ENCODE results near the gene ARHGAP28. TPM values are rescaled to one million over a fixed set of nuclear protein-coding genes. Genes with fewer than 3 reads are reported as not detected.

Gene ARHGAP28
- total RNA-seq, 1 donor from 2014 or later: 1.5 TPM

DNA sequence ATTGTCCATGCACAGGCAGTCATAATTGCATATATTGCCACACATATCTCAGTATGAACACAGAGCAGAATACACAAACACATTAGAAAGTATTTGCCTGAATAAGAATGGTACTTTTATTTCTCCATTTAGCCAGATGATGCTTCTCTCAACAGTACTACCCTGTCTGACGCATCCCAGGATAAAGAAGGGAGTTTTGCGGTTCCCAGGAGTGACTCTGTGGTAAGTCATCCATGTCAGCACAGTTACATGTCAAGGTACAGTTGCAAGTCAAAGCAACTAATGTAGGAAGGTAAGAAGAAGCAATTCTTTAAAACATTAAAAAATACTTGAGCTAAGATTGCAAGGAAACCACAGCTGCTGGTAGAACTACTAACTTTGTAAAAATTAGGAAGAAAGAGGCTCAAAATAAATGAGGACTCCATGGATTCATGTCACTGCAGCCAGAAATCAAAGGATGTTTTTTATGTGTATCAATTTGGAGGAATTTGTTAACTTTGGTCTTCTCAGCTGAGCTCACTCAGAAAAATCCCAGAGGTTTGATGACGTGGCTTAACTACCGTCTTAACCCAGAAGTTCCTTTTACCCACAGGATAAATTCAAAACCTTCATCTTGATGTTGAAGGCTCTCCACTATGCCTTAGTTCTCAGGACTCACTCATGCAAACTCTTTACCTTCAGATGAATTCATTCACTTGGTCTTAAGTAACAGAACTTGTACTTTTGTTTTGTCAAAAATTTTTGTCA is 130.3 kb downstream of the ARHGAP28 start:
- no peak for DNase-seq
- H3K36me3 ChIP-seq: no peaks in the 10 kb centered on the region
- H3K9me3 ChIP-seq (replicated peaks): no peaks in the 10 kb centered on the region
- H3K4me3 ChIP-seq: no peak overlapping the region
- H3K27ac ChIP-seq (replicated peaks): no peak overlapping the region
- intact Hi-C loops (cut with micrococcal nuclease): no loop called here
- no peaks in the 10 kb centered on the region for H3K4me1 ChIP-seq
- TF ChIP-seq, protein P1, sequence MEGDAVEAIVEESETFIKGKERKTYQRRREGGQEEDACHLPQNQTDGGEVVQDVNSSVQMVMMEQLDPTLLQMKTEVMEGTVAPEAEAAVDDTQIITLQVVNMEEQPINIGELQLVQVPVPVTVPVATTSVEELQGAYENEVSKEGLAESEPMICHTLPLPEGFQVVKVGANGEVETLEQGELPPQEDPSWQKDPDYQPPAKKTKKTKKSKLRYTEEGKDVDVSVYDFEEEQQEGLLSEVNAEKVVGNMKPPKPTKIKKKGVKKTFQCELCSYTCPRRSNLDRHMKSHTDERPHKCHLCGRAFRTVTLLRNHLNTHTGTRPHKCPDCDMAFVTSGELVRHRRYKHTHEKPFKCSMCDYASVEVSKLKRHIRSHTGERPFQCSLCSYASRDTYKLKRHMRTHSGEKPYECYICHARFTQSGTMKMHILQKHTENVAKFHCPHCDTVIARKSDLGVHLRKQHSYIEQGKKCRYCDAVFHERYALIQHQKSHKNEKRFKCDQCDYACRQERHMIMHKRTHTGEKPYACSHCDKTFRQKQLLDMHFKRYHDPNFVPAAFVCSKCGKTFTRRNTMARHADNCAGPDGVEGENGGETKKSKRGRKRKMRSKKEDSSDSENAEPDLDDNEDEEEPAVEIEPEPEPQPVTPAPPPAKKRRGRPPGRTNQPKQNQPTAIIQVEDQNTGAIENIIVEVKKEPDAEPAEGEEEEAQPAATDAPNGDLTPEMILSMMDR (IDR thresholded peaks at IDR 0.05; ENCODE audit: borderline replicate concordance): no peak
- no peaks in the 10 kb centered on the region for H3K27me3 ChIP-seq (ENCODE audit: low read depth)

DNA sequence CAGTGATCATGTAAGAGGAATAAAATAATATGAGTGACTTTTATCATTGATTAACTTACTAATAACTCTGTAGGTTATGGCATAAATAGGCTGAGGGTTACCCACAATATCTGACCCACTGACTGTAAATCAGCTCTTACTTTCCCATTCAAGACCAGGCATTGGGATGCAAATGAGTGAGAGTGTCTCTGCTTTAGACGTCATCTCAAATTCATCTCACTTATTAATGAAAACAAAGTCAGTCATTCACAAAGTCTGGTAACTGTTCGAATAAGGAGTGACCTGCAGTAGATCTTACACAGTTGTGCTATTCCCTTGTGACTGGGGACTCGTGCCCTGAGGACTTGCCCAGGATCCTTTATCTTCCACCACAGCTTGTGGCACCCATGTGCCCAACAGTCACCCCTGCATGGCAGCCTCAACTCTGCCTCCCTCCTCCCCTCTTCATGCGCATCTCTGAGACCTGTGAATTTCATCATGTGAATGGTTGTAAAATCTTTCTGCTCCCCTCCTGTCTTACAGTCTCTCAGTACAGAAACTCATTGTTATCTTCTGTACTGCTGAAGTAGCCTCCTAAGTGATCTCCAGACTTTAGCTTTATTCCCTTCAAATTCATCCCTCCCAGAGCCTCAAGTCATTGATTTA is 131.4 kb downstream of the ARHGAP28 start:
- TF ChIP-seq, protein P1 (IDR thresholded peaks at IDR 0.05; ENCODE audit: borderline replicate concordance): no peak
- DNase-seq: no peak
- intact Hi-C loops (cut with micrococcal nuclease): no loop called here
- Histone ChIP-seq H3K27me3 (ENCODE audit: low read depth) (no peaks in the 10 kb centered on the region), H3K4me1 (no peaks in the 10 kb centered on the region), H3K36me3 (no peaks in the 10 kb centered on the region), H3K27ac (replicated peaks) (no peak overlapping the region), H3K4me3 (no peak overlapping the region), H3K9me3 (replicated peaks) (no peaks in the 10 kb centered on the region)

DNA sequence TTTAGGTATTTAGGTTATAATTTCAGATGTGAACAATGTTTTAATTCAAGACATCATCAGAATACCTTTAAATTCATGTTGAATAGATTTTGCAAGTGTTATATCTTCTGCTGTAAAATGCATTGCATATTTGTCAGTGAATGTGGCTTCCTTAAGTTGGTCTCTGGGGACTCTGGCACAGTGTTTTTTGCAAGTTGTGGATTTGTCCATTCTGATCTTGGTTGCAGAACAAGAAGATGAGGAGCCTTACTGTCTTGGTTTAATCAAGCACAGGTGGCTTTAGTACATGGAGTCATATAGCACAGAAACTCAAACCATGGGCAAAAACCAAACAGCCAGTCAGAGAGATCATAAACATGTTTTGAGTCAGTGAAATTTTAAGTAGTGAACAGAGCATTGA is 135.7 kb downstream of the ARHGAP28 start:
- Histone ChIP-seq H3K4me1 (no peaks in the 10 kb centered on the region), H3K27ac (replicated peaks) (no peak overlapping the region), H3K4me3 (no peak overlapping the region), H3K9me3 (replicated peaks) (no peaks in the 10 kb centered on the region), H3K36me3 (no peaks in the 10 kb centered on the region), H3K27me3 (ENCODE audit: low read depth) (no peaks in the 10 kb centered on the region)
- no peak for DNase-seq
- intact Hi-C loops (cut with micrococcal nuclease): no loop called here
- TF ChIP-seq, protein P1 (IDR thresholded peaks at IDR 0.05; ENCODE audit: borderline replicate concordance): no peak

DNA sequence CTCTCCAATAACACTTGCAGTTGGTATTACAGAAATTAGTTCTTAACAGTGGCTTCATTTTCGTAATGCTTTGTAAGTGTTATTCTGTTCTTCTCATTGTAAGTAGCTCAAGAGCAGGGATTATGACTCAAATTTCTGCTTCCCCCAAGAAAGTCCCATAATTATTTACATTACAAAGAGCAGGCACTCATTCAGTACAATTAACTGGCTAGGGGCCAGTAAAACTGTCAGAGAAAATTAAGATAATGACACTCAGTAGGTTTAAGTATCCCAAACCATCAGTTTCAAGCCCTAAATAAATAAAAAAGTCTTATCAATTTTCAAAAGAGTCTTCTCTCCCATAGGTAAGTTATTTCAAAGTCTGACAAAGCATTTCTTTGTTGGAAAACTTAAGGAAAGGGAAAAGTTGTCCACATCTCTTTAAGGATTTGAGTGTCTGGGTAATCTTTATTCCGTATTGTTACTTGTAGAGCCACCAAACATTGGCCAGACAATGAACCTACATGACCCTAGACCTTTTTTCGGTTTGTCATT is 137.1 kb downstream of the ARHGAP28 start:
- intact Hi-C loops (cut with micrococcal nuclease): no loop called here
- no peak overlapping the region for H3K4me3 ChIP-seq
- H3K36me3 ChIP-seq: no peaks in the 10 kb centered on the region
- H3K4me1 ChIP-seq: no peaks in the 10 kb centered on the region
- H3K27me3 ChIP-seq (ENCODE audit: low read depth): no peaks in the 10 kb centered on the region
- DNase-seq: no peak
- H3K27ac ChIP-seq (replicated peaks): no peak overlapping the region
- TF ChIP-seq, protein P1 (IDR thresholded peaks at IDR 0.05; ENCODE audit: borderline replicate concordance): no peak
- H3K9me3 ChIP-seq (replicated peaks): no peaks in the 10 kb centered on the region

DNA sequence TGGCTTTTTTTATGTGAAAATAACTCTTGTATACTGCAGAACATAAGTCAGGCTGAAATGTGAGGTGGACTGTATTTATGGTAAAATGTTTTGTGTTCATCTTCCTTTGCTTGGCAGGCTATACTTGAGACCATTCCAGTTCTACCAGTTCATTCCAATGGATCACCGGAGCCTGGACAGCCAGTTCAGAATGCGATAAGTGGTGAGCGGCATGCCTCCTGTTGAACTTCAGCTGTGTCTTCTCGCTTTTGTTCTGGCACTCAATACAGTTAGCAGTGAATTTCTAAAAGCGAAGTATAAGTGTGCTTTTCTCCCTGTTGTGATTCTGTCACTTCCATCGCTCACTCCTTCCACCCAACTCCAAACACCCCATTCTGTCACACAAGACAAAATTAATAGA is 138.5 kb downstream of the ARHGAP28 start:
- TF ChIP-seq, protein P1 (IDR thresholded peaks at IDR 0.05; ENCODE audit: borderline replicate concordance): no peak
- H3K4me1 ChIP-seq: no peaks in the 10 kb centered on the region
- no peaks in the 10 kb centered on the region for H3K27me3 ChIP-seq (ENCODE audit: low read depth)
- intact Hi-C loops (cut with micrococcal nuclease): no loop called here
- H3K9me3 ChIP-seq (replicated peaks): no peaks in the 10 kb centered on the region
- no peak overlapping the region for H3K4me3 ChIP-seq
- H3K36me3 ChIP-seq: no peaks in the 10 kb centered on the region
- H3K27ac ChIP-seq (replicated peaks): no peak overlapping the region
- DNase-seq: no peak
